Neural crest cell (in vitro differentiated cells): ENCODE data around the gene KLHDC9. TPM values are rescaled to one million over a fixed set of nuclear protein-coding genes. Genes with fewer than 3 reads are reported as not detected.

Source experiments
- DNase-seq: peaks from one replicate; pipeline ENCODE4 v3.0.0; 2021; ENCODE audit warnings: low read depth, mixed read lengths, low spot score
- H3K27ac Mint-ChIP-seq: one replicate; pipeline ENCODE4 v1.8.0; 2021; ENCODE audit warnings: mild to moderate bottlenecking, mixed read lengths; ENCODE audit not compliant: unreplicated experiment
- H3K27me3 Mint-ChIP-seq: 2 replicates; pipeline ENCODE4 v1.8.0; 2021; ENCODE audit warnings: low read depth, mild to moderate bottlenecking, mixed read lengths
- H3K36me3 Mint-ChIP-seq: 2 replicates; pipeline ENCODE4 v1.8.0; 2021; ENCODE audit warnings: low read depth, mild to moderate bottlenecking, mixed read lengths
- H3K4me1 Mint-ChIP-seq: 2 replicates; pipeline ENCODE4 v1.8.0; 2021; ENCODE audit warnings: mixed read lengths
- H3K4me3 Mint-ChIP-seq: one replicate; pipeline ENCODE4 v1.8.0; 2021; ENCODE audit warnings: mild to moderate bottlenecking, mixed read lengths
- H3K9me3 Mint-ChIP-seq: 2 replicates; pipeline ENCODE4 v1.8.0; 2021; ENCODE audit warnings: mixed read lengths
- total RNA-seq: library from RNA; stranded (reverse); gene quantifications from 2 replicates; pipeline ENCODE4 v1.2.1, GENCODE V29; 2021
- TF ChIP-seq, protein P1 (sequence below): fragments of 200-600 bp; sonication (generic); conservative IDR thresholded peaks from 2 replicates; pipeline ENCODE4 v1.5.0; 2021; ENCODE audit warnings: antibody characterized with exemption, mild to moderate bottlenecking

The KLHDC9 gene
- total RNA-seq, 1 donor from 2014 or later: 9.1 TPM

DNA sequence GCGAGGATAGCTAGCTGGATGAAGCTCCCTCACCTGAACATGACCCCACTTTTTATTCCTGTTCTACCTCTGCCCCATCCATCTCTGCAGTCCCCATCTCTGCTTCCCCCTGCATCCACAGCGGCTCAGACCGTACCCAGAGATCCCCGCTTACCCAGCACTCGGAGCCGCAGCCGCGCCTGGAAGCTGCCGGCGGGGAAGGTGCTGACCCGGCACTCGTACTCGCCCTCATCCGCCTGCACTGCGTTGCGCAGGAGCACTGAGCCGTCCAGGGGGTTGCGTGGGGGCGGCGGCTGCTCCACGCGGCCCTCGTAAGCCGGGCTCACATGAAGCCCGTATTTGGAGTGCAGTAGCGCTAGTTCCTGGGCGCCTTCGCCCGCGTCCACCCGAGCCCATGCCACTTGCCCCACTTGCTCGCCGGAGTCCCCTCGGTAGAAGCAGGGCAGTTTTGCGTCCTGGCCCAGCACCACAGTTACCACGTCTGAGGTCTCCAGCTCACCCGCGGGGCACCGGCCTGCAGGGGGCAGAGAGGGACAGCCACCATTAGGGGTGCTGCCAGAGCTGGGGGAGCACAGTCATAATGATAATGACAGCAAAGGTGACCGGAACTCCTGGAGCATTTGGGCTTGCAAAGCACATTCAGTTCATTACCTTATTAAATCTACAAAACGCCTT lies 18.6 kb upstream of the KLHDC9 start:
- TF ChIP-seq, protein P1, sequence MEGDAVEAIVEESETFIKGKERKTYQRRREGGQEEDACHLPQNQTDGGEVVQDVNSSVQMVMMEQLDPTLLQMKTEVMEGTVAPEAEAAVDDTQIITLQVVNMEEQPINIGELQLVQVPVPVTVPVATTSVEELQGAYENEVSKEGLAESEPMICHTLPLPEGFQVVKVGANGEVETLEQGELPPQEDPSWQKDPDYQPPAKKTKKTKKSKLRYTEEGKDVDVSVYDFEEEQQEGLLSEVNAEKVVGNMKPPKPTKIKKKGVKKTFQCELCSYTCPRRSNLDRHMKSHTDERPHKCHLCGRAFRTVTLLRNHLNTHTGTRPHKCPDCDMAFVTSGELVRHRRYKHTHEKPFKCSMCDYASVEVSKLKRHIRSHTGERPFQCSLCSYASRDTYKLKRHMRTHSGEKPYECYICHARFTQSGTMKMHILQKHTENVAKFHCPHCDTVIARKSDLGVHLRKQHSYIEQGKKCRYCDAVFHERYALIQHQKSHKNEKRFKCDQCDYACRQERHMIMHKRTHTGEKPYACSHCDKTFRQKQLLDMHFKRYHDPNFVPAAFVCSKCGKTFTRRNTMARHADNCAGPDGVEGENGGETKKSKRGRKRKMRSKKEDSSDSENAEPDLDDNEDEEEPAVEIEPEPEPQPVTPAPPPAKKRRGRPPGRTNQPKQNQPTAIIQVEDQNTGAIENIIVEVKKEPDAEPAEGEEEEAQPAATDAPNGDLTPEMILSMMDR: no peak
- DNase-seq: no peak
- Mint-ChIP-seq H3K4me1 (peaks cover 22% of the 10 kb centered on the region), H3K27ac (no peak overlapping the region), H3K9me3 (no peaks in the 10 kb centered on the region), H3K4me3 (no peak overlapping the region), H3K27me3 (no peaks in the 10 kb centered on the region), H3K36me3 (no peaks in the 10 kb centered on the region)

DNA sequence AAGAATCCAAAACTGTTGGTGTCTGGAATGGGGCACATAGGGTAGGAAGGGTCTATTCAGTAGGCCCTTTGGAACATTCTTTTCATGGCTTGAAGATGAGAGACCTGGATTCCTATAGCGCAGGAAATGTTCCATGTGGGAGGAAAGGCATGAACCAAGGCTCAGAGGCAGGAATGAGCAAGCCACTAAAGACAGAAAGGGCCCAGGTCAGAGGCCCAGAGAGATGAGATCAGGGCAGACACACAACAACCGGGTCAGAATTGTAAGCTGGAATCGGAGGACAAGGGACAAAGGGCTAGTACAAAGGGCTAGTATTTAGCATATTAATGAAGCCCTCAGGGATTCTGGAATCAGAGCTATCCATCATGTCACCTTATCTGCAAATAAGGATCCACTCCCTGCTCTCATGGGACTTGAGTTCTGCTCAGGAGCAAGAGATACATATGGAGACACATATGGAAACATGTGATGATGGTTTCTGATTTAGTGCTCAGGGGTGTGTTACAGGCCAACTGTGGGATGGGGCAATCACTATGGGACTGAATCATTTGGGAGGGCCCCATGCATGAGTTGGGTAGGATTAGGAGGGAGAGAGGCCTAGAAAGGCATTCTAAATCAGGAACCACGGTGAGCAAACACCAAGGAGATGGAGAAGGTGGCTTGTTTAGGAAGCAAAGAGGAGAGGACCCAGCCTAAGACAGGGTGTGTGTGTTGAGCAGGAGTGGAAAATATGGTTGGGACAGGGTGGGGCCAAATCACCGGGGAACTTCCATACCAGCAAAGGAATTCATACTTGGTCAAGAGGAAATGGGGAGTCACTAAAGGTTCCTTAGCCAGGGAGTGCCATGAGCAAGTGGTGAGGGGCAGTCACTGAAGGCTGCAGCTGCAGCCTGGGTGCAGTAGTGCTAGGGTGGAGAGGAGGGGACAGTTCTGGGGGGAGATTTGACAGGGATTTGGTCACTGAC lies 17.4 kb upstream of the KLHDC9 start:
- DNase-seq: no peak
- Mint-ChIP-seq H3K27me3 (no peaks in the 10 kb centered on the region), H3K4me3 (no peak overlapping the region), H3K27ac (peak overlapping the region; percentile 16), H3K36me3 (no peaks in the 10 kb centered on the region), H3K4me1 (peaks cover 22% of the 10 kb centered on the region), H3K9me3 (no peaks in the 10 kb centered on the region)
- TF ChIP-seq, protein P1: no peak

GRCh38 chr1:161081519-161081918 lies 16.6 kb upstream of the KLHDC9 start:
- no peaks in the 10 kb centered on the region for H3K9me3 Mint-ChIP-seq
- TF ChIP-seq, protein P1: no peak
- no peaks in the 10 kb centered on the region for H3K27me3 Mint-ChIP-seq
- no peaks in the 10 kb centered on the region for H3K36me3 Mint-ChIP-seq
- no peak for DNase-seq
- H3K4me3 Mint-ChIP-seq: no peak overlapping the region
- H3K4me1 Mint-ChIP-seq: peaks cover 27% of the 10 kb centered on the region
- H3K27ac Mint-ChIP-seq: no peak overlapping the region

- Mint-ChIP-seq H3K27ac (no peak overlapping the region), H3K4me3 (no peak overlapping the region), H3K9me3 (no peaks in the 10 kb centered on the region), H3K36me3 (no peaks in the 10 kb centered on the region), H3K27me3 (no peaks in the 10 kb centered on the region), H3K4me1 (peaks cover 27% of the 10 kb centered on the region)
- TF ChIP-seq, protein P1: no peak
- DNase-seq: no peak
Measured at GRCh38 chr1:161082483-161082882, 15.7 kb upstream of the KLHDC9 start.

DNA sequence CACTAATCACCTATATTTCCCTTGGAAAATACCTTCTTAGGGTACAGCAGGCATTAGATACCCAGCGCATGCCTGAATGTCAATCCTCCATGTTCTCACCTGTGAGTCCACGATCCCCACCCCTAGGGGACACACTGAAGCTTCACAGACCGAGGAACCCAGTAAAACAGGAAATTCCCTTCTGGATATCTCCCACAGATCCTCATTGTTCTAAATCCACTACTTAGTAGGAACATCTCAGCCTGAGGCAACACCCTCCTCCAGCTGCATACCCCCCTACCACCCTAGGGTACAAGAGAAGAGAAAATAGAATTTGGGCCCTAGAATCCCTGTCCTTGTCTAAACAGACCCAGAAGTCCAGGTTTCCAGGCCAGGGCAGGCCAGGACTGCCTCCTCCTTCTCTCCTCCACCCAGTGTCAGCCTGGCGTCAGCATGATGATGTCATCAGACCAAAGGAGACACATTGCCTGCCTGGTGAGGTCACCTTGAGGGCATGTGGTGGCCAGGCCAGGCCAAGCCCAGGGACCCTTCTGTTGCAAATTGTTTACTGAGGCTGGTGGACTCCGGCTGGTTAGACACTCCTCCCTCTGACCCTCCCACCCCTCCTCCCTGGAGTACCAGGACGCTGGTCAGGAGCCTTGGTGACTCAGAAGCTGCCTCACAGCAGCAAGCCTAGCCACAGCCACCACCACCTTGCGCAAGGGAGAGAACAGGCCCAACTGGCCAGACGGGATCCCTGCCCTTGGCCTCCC lies 15.0 kb upstream of the KLHDC9 start:
- Mint-ChIP-seq H3K4me3 (no peak overlapping the region), H3K36me3 (no peaks in the 10 kb centered on the region), H3K9me3 (no peaks in the 10 kb centered on the region), H3K27ac (peak overlapping the region; percentile 60), H3K4me1 (peaks cover 27% of the 10 kb centered on the region), H3K27me3 (no peaks in the 10 kb centered on the region)
- no peak for DNase-seq
- TF ChIP-seq, protein P1: no peak
